Activated T-helper 1 cell treated with anti-CD3 and anti-CD28 coated beads, Interleukin-2, amount 50 U/mL, for 16 hours (primary cell): Measurements from ENCODE around the gene PGA4.
"Not testable (repeated sequence)": the region's sequence is repeated elsewhere in the genome, so short reads cannot be mapped to it uniquely, and the experiment has no call there.

Experiments
- DNase-seq, 2 donors: peaks; one replicate each; pipeline ENCODE4 v3.0.0-alpha.2; 2020; ENCODE audit warnings: low read depth in 1 of 2, low spot score in 1 of 2

Gene PGA4

DNA sequence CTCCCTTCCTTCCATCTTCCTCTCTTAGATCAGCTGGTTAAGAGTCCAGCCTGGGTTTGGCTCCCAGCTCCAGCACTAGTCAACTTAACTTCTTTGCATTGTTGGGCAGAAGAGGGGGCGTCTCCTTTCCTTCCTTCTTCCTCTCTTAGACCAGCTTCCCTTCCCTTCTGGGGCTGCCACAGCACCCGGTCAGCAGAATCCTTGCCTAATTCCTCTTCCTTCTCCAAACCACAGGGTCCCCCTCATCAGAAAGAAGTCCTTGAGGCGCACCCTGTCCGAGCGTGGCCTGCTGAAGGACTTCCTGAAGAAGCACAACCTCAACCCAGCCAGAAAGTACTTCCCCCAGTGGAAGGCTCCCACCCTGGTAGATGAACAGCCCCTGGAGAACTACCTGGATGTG, 18.3 kb upstream of the PGA4 start:
- not testable (repeated sequence) for DNase-seq

DNA sequence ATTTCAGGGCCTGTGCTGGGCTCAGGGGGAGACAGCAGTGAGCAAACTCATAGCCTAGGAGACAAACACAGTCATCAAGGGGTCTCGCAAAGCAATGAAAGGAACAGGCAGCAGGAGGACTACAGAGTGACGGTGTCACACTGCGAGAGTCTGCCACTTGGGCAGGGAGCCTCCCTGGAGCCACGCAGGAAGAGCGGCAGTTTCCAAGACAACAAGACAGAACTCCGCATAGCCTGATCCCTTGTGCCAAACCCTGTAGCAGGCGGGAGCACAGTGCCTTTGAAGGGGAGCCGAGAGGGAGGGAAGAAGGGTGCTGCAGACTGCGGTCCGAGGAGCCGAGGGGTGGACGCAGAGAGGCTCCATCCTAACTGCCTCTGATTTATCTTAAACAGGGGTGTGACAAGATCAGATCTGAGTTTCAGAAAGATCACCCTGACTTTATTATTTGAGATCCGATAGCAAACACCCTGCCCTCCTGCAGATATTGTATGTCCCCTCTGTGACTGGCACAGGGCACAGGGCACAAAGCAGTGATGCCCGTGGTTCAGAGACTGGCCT, 17.6 kb upstream of the PGA4 start:
- not testable (repeated sequence) for DNase-seq

DNA sequence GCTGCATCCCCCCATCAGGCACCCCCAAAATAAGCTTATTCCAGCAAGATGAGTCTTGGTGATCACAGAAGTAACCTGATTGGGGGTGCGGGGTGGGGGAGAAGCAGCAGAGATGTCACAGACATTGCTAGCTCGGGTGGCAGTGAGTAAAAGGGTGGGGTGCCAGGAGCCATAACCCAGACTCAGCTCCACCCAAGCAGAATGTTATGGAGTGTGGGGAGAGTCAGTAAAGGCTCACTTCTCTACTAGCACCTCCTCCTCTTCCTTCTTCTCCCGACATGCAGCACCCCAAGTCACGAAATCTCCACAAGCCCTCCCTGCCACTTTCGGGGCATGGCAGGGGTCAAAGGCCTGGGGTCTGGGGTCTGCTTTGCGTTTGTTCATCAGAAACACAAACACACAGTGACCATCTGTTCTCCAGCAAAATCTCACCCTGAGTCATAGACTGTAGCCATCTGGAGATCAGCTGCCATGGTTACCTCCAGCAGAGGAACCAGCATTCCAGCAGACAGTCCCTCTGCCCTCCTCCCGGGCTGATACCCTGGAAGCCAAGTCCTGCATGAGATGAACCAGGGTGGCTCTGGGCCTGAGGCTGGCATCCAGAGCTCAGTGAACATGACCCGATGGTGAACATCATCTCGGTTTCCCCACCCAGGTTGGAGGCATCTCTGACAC, 14.4 kb upstream of the PGA4 start:
- not testable (repeated sequence) for DNase-seq

DNA sequence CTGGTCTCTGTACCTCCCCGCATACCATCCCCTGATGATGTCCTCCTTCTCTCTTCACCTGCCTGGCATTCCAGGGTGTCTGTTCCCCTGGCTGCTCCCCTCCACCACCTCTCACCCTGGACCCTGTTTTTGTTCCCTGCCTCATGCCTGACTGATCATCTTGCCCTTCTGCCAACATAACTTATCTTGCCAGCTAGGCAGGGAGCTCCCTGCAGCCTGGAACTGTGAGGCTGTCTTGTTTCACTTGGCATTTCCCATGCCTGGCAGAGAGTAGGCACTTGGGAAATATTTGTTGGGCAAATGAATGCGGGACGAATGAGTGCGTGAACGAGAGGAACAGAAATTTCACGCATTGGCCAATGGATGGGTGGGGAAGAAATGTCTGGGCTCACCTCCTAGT, 11.5 kb upstream of the PGA4 start:
- DNase-seq, result not testable (repeated sequence)

DNA sequence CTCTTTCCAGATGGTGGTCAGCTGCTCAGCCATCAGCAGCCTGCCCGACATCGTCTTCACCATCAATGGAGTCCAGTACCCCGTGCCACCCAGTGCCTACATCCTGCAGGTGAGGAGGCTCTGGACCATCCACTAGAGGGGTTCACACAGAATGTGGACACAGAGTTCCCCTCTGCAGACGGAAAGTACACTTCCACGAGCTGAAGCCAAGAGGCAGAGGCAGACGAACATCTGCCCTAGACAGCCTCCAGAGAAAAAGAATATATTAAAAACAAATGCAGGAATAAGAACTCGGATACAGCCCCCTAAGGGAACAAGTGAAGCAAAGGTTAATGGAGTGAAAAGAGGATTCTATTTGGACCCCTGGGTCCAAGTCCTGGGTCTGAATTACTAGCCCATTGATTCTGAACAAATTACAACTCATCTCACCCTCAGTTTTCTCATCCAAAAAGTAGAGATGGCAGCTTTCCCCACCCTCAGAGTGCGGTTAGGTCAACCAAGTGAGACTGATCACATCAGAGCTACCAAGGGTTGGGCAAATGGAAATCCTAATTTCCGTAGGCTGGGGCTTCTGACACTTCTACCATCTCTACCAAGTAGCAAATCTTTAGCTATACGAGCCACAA, 10.7 kb upstream of the PGA4 start:
- not testable (repeated sequence) for DNase-seq

DNA sequence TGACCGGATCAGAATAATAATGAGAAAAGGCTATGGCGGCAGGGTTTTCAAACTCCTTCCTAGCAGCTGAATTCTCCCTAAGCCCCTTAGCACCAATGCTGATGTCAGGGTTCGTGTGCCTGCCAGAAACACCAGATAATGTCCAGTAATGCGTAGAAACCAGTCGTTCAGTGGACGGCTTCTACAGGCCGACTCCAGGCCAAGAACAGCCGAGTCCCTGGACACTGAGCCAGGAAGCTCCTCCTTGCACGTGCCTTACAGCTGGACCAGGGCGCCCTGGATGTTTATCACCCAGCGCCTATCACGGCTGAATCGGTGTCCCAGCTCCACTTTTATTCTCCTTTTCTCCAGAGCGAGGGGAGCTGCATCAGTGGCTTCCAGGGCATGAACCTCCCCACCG, 9.9 kb upstream of the PGA4 start:
- DNase-seq, result not testable (repeated sequence)

DNA sequence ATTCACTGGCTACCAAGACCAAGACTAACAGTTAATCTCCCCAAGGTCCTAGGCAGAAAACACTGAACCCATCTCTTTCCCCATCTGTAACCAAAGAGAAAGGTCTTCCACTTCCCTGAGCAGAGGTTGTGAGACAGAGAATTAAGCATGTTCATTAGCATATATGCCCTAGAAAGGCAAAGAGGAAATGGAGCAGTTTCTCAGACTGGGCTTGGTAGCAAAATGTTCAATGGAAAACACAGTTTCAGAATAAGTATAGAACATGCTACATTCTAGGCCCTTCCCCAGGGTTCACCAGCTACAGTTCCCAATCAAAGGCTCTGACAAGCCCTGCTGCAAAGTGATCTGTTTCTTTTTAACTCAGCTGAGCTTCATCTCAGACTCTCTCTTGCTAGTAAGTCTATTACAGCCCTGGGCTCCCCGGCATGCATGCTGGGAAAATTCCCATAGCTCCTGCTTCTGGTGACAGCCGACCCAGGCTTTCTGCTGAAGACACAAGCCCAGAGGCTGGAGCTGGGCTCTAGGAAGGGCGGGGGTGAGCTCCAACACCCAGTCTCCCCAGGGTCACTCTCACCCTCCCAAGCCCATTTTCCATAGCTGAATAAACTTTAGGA, 8.3 kb upstream of the PGA4 start:
- not testable (repeated sequence) for DNase-seq

DNA sequence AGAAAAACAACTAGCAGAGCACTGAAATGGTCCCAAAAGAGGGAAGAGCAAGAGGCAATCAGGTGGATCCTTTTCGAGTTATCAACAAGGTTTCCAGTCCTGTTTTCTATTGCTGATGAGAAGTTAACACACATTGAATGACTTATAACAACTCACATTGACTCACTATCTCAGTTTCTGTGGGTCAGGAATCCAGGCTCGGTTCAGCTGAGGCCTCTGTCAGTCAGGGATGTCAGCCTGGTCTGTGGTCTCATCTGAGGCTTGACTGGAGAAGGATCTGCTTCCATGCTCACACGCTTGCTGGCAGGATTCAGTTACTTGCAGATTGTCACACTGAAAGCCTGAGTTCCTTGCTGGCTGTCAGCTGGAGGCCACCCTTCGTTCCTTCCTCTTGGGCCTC, 3.8 kb upstream of the PGA4 start:
- not testable (repeated sequence) for DNase-seq

DNA sequence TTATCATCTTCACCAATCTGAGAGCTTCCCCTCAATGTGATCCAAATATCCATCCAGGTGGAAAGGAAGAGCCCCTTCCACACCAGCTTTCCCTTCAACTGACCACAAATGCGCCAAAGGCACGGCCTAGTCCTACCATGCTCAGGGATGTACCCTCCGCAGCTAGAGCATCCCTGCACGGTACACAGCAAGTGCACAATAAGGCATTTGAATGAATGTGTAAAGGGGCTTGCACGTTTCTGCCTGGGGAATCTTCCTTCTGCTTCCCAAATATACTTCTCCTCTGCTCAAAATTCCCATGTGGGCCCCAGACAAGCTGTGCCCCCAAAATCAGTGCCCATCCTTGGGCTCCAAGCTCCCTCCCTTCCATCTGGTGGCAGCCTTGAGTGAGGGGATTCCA, 3.1 kb upstream of the PGA4 start:
- not testable (repeated sequence) for DNase-seq

DNA sequence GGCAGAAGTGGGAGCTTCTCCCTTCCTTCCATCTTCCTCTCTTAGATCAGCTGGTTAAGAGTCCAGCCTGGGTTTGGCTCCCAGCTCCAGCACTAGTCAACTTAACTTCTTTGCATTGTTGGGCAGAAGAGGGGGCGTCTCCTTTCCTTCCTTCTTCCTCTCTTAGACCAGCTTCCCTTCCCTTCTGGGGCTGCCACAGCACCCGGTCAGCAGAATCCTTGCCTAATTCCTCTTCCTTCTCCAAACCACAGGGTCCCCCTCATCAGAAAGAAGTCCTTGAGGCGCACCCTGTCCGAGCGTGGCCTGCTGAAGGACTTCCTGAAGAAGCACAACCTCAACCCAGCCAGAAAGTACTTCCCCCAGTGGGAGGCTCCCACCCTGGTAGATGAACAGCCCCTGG, 545 bp downstream of the PGA4 start:
- not testable (repeated sequence) for DNase-seq

DNA sequence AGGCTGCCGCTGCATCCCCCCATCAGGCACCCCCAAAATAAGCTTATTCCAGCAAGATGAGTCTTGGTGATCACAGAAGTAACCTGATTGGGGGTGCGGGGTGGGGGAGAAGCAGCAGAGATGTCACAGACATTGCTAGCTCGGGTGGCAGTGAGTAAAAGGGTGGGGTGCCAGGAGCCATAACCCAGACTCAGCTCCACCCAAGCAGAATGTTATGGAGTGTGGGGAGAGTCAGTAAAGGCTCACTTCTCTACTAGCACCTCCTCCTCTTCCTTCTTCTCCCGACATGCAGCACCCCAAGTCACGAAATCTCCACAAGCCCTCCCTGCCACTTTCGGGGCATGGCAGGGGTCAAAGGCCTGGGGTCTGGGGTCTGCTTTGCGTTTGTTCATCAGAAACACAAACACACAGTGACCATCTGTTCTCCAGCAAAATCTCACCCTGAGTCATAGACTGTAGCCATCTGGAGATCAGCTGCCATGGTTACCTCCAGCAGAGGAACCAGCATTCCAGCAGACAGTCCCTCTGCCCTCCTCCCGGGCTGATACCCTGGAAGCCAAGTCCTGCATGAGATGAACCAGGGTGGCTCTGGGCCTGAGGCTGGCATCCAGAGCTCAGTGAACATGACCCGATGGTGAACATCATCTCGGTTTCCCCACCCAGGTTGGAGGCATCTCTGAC, 4.5 kb downstream of the PGA4 start:
- DNase-seq, result not testable (repeated sequence)

DNA sequence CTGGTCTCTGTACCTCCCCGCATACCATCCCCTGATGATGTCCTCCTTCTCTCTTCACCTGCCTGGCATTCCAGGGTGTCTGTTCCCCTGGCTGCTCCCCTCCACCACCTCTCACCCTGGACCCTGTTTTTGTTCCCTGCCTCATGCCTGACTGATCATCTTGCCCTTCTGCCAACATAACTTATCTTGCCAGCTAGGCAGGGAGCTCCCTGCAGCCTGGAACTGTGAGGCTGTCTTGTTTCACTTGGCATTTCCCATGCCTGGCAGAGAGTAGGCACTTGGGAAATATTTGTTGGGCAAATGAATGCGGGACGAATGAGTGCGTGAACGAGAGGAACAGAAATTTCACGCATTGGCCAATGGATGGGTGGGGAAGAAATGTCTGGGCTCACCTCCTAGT, 7.3 kb downstream of the PGA4 start:
- DNase-seq, result not testable (repeated sequence)

DNA sequence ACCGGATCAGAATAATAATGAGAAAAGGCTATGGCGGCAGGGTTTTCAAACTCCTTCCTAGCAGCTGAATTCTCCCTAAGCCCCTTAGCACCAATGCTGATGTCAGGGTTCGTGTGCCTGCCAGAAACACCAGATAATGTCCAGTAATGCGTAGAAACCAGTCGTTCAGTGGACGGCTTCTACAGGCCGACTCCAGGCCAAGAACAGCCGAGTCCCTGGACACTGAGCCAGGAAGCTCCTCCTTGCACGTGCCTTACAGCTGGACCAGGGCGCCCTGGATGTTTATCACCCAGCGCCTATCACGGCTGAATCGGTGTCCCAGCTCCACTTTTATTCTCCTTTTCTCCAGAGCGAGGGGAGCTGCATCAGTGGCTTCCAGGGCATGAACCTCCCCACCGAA, 8.9 kb downstream of the PGA4 start:
- not testable (repeated sequence) for DNase-seq

DNA sequence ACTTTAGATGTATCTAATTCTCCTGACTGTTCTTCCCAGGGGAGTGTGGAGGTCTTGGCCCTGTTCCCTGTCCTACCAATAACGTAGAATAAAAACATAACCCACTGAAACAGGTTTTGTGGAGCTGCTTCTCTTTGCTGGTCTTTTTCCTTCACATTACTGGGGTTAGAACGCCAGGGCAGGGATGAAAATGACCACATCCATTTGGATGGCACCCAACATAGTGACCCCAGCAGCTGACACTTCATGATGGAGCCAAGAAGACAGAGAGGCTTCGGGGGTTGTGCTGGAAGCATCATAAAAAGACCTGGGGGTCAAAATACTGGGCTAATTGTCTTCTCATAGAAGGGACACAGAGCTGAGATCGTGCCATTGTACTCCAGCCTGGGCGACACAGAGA, 9.4 kb downstream of the PGA4 start:
- DNase-seq, result not testable (repeated sequence)

DNA sequence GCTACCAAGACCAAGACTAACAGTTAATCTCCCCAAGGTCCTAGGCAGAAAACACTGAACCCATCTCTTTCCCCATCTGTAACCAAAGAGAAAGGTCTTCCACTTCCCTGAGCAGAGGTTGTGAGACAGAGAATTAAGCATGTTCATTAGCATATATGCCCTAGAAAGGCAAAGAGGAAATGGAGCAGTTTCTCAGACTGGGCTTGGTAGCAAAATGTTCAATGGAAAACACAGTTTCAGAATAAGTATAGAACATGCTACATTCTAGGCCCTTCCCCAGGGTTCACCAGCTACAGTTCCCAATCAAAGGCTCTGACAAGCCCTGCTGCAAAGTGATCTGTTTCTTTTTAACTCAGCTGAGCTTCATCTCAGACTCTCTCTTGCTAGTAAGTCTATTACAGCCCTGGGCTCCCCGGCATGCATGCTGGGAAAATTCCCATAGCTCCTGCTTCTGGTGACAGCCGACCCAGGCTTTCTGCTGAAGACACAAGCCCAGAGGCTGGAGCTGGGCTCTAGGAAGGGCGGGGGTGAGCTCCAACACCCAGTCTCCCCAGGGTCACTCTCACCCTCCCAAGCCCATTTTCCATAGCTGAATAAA, 10.5 kb downstream of the PGA4 start:
- DNase-seq, result not testable (repeated sequence)

DNA sequence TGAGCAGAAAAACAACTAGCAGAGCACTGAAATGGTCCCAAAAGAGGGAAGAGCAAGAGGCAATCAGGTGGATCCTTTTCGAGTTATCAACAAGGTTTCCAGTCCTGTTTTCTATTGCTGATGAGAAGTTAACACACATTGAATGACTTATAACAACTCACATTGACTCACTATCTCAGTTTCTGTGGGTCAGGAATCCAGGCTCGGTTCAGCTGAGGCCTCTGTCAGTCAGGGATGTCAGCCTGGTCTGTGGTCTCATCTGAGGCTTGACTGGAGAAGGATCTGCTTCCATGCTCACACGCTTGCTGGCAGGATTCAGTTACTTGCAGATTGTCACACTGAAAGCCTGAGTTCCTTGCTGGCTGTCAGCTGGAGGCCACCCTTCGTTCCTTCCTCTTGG, 15.0 kb downstream of the PGA4 start:
- DNase-seq, result not testable (repeated sequence)

DNA sequence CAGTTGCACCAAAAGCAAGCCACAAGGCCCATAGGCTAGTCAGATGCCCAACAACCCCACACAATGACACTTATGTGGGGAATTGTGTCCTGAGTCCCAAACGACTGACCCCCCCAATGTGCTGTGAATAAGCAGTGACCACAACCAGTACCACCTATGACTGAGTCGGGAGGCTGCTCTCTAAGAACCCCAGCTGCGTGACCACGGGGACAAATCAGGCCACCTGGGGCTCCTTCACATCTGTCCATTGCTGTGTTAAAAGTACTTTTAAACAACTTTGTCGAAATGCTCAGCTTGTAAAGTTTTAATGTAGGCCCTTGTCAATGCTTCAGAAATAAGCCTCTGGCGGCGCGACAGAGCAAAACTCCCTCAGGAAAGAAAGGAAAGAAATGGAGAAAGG, 18.1 kb downstream of the PGA4 start:
- DNase-seq, result not testable (repeated sequence)

DNA sequence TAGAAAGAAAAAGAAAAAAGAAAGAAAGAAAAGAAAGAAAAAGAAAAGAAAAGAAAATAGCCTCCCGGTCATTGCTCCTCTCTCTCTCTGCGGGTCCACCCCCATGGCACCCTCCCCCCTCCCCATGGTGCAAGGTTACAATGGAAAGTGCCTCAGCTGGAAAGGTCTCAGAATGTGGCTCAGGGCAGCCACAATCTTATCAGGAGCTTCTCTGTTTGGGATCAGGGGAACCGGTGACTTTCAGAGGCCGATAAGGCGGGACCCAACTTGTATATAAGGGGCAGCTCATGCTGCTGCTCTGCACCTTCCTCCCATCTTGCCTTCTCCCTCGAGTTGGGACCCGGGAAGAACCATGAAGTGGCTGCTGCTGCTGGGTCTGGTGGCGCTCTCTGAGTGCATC, 18.7 kb downstream of the PGA4 start, which contains the start of gene PGA5:
TSS of gene PGA5 (plus strand) at position 301 of the 400 bp plus-strand sequence. CDS start at position 353, 52 bp downstream.
- DNase-seq, result not testable (repeated sequence)

DNA sequence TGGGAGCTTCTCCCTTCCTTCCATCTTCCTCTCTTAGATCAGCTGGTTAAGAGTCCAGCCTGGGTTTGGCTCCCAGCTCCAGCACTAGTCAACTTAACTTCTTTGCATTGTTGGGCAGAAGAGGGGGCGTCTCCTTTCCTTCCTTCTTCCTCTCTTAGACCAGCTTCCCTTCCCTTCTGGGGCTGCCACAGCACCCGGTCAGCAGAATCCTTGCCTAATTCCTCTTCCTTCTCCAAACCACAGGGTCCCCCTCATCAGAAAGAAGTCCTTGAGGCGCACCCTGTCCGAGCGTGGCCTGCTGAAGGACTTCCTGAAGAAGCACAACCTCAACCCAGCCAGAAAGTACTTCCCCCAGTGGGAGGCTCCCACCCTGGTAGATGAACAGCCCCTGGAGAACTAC, 19.4 kb downstream of the PGA4 start:
- DNase-seq, result not testable (repeated sequence)

DNA sequence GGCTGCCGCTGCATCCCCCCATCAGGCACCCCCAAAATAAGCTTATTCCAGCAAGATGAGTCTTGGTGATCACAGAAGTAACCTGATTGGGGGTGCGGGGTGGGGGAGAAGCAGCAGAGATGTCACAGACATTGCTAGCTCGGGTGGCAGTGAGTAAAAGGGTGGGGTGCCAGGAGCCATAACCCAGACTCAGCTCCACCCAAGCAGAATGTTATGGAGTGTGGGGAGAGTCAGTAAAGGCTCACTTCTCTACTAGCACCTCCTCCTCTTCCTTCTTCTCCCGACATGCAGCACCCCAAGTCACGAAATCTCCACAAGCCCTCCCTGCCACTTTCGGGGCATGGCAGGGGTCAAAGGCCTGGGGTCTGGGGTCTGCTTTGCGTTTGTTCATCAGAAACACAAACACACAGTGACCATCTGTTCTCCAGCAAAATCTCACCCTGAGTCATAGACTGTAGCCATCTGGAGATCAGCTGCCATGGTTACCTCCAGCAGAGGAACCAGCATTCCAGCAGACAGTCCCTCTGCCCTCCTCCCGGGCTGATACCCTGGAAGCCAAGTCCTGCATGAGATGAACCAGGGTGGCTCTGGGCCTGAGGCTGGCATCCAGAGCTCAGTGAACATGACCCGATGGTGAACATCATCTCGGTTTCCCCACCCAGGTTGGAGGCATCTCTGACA, 23.3 kb downstream of the PGA4 start:
- not testable (repeated sequence) for DNase-seq
